GM18507 (cell line): ENCODE results near the gene OR2S2.
A peak's percentile ranks its signal among the peaks of the same experiment; 100 is the strongest.
"Not testable (repeated sequence)": the region's sequence is repeated elsewhere in the genome, so short reads cannot be mapped to it uniquely, and the experiment has no call there.

Experiments used
- DNase-seq: peaks from one replicate; pipeline ENCODE4 v3.0.0; 2011; ENCODE audit warnings: low read depth; ENCODE audit not compliant: insufficient read length; ENCODE audit errors: extremely low spot score
- FAIRE-seq: peaks from 2 replicates; lab custom pipeline; 2011; peaks lifted over from hg19 to GRCh38; lab: Jason Lieb, UNC

OR2S2 gene

GRCh38 chr9:35958104-35958837 is at the start of gene OR2S2:
OR2S2 (minus strand) TSS chr9:35958154; CDS start chr9:35958098, 56 bp downstream.
- DNase-seq, result no peak

DNA sequence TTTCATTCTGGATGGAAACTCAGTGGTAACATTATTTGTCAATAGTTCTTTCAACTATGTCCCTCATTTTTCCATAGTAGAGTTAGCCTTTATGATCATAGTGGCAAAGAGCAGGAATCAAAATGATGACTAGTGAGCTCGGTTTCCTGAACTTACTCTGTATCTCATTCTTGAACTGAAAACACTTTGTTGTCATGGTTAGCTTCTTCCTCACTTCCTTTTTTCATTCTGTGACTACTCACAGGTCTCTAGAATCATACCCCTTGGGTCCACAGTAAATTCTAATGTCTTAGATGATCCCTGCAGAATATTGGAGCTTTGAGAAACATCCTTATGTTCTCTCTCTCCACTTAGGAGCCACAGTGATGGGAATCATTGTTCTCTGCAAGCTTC is 49.4 kb upstream of the OR2S2 start:
- no peak for DNase-seq
- FAIRE-seq, result peak; percentile 63

More at GRCh38 chr9:35958104-35958837, at the start of gene OR2S2:
- no peak for FAIRE-seq

DNA sequence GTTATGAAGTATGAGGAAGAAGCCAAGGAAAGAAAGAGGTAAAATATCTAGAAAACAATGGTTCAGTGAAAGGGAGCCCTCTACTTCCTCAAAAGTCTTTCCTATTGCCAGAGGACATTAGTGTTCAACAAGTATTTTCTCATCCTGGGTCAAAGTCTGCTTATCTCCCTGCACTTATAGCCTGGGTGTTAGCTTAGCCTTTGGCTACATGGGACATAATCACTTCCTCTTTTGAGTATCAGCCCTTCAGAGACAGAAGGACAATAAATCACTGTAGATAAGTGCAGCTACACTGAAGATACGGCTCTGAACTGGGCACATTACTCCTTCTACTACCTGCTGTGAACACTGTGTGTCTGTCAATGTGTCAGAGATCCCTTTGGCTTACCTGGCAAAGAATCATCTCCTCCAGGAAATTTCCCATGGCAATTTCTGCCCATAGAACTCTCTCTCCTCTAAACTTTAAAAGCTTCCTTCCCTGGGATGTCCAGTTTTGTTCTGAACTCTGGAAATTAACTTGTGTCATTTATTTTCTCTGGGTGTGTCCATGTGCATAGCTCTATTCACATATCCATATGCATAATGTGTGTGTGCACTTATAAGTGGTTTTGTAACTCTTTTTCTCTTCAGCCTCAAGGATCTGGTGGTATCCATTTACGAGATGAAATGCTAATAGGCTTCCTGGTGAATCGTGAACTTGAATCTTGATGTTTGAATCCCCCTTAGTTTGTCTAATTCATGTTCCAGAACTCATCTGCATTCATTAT is 48.8 kb upstream of the OR2S2 start:
- peak; percentile 31 for FAIRE-seq
- no peak for DNase-seq

DNA sequence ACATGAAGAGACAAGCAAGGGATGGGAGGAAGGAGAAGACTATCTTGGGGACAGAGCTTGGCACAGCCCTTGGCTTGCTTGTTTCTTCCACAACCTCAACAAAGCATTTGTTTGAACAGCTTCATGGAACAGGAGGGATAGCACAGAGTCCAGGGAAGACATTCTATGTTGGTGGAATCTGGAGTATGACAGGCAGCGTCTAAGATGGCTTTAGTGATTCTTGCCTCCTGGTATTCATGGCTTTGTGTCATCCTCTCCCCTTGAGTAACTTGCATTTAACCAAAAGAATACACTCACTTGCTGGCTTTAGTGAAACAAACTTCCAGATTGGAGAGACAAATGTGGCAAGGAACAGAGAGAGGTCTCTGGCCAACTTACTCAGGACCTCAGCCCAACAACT is 47.9 kb upstream of the OR2S2 start:
- no peak for FAIRE-seq
- no peak for DNase-seq

GRCh38 chr9:35998333-35998732 is 40.4 kb upstream of the OR2S2 start:
- DNase-seq, result no peak
- FAIRE-seq, result no peak

DNA sequence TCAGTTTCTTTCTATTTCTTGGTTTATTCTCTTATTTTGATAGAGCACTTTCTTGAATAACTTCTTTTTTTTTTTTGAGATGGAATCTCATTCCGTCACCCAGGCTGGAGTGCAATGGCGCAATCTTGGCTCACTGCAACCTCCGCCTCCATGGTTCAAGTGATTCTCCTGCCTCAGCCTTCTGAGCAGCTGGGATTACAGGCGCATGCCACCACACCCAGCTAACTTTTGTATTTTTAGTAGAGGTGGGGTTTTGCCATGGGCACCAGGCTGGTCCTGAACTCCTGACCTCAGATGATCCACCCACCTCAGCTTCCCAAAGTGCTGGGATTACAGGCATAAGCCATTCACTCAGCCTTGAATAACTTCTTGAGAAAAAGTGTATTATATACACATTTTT is 39.1 kb upstream of the OR2S2 start:
- not testable (repeated sequence) for DNase-seq

DNA sequence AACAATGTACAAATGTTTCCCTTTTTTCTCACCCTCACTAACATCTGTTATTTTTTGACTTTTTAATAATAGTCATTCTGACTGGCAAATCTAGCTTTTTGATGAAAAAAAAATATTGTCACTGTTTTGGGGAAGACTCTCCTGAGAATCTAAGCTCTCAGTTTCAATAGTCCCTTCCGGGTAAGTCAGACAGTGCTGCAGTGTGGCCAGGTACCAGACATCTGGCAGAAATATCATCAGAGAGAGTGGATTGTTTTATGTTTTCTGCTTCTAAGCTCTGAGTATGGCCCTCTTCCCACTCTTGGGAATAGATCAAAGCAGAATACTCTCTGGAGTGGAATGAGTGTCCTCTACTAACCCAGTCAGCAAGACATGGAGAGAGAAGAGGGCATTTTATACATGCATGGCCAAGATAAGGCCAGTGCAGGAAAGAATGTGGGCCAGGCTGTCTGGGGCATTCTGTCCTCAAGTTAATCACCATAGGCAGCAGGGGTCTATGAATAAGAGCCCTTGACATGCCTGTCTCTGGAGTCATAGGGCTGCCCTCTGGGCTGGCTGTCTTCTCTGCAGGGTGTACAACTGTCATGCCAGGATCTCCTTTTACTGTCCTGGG is 38.5 kb upstream of the OR2S2 start:
- no peak for DNase-seq
- no peak for FAIRE-seq

More for the DNA sequence above, 39.1 kb upstream of the OR2S2 start:
- FAIRE-seq, result not testable (repeated sequence)

DNA sequence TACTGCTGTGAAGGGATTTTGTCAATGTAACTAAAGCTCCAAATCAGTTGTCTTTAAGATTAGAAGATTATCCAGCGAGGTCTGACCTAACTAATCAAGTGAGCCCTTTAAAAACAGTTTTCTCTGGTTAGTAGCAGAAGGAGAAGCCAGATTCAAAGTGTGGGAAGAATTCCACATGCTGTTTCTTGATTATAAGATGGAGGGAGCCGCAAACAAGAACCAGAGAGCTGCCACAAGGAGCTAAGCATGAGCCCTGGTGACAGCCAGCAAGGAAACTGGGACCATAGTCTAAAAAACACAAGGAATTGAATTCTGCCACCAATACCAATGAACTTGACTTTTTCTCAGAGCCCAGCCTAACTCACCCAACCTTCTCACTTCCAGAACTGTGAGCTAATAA is 37.0 kb upstream of the OR2S2 start:
- FAIRE-seq (no peak), DNase-seq (no peak)

GRCh38 chr9:35993976-35994720 is 36.2 kb upstream of the OR2S2 start:
- DNase-seq (no peak), FAIRE-seq (no peak)

DNA sequence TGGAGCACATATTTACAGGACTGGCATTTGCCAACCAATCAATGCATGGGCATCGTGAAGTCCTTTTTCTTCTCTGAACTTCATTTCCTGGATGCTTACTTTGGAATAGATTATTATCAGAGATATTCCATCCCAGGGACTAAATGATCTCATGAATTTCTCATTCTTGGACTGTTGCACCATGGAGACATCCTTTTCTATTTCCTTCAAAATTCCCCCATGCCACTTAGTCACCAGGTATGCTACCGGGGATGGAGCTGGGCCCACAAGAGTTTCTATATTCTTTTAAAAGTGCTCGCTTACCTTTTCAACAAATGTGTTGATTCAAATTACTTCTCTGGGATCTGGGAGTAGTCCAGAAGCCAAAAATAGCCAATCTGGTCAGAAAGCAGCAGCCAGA is 35.2 kb upstream of the OR2S2 start:
- not testable (repeated sequence) for FAIRE-seq, DNase-seq

- DNase-seq (no peak), FAIRE-seq (no peak)
Observed at GRCh38 chr9:35990155-35990554, 32.2 kb upstream of the OR2S2 start.

DNA sequence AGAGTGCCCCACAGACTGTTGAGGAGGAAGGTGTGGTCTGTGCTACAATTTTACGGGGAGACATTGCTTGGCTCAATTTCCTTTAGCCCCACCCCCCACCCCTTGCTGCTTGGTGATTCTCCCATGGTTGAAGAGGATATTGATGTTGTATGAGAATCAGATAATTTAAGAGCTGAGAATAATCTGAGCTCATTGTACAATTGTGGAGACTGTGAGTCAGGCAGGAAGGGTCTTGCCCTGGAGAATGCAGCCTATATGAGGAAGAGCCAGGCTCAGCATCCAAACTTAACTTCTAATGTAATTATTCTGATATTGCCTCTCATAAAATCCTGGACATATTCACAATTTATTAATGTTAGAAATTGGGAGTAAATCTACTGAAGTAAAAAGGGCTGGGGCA is 26.1 kb upstream of the OR2S2 start:
- FAIRE-seq, result no peak
- DNase-seq, result no peak

GRCh38 chr9:35981699-35982098 is 23.7 kb upstream of the OR2S2 start:
- no peak for DNase-seq
- FAIRE-seq, result no peak

DNA sequence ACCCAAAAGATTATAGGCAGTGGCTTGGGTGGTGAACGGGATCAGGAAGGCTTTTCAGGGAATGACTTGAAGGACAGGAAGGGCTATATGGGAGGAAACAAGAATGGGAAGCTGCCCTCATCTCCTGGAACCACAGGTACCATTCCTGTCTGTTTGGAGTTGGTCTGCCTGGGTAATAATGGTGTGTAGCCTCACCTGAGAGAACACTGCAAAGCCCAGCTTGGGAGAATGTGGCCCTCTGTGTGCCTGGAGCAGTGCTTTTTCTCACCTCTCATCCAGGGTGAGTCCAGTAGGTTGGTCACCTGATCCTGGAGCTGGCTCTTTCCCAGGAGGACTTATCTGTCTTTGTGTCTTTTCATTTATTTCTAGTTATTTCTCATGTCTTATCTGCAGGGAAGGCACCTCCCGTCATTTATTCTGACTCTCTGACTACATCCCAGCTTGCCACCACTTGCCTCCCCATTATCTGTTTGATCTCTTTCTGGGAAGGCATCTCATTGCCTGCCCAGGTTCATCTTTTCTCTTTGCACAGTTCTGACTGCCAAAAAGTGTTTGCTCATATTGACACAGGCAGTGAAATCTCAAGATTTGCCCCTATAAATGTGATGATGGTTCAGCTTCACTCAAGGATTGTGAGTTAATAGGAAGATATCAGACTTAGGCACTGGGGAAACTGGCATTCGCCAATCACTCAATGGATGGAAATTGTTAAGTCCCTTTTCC is 22.5 kb upstream of the OR2S2 start:
- no peak for FAIRE-seq

DNA sequence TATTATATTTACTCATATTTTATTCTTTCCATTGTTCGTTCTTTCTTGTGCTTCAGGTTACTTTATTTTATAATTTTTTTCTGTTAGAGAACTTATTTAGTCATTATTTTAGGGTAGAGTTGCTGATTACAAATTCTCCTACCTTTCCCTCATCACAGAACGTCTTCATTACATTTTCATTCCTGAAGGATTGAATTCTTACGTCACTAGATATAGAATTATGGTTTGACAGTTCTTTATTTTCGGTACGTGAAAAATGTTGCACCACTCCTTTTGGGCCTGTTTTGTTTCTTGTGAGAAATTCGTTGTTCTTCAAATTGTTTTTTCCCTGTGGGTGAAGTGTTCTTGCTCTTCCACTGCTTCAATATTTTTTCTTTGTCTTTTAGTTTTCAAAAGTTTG is 20.8 kb upstream of the OR2S2 start:
- FAIRE-seq, result no peak
- no peak for DNase-seq

More for the DNA sequence above, 22.5 kb upstream of the OR2S2 start:
- no peak for DNase-seq

- DNase-seq, result peak; percentile 8
- FAIRE-seq, result peak; percentile 68
Observed at GRCh38 chr9:35976726-35977125, 18.8 kb upstream of the OR2S2 start.

DNA sequence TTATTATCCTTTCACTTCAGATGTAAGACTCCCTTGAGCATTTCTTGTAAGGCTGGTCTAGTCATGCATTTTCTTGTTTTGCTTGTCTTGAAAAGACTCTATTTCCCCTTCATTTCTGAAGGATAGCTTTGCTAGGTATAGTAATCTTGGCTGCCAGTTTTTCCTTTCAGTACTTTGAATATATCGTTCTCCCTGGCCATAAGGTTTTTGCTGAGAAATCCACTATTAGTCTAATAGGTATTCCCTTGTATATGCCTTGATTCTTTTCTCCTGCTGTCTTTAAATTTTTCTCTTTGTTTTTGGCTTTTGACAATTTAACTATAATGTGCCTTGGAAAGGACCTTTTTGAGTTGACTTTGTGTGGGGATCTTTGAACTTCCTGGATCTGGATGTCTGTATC is 16.8 kb upstream of the OR2S2 start:
- DNase-seq (no peak), FAIRE-seq (no peak)

GRCh38 chr9:35972093-35972492 is 14.1 kb upstream of the OR2S2 start:
- FAIRE-seq (no peak), DNase-seq (no peak)

GRCh38 chr9:35967042-35967441 is 9.1 kb upstream of the OR2S2 start:
- DNase-seq, result no peak
- FAIRE-seq, result no peak
